IMR-90 (cell line): ENCODE measurements around the gene CYB561D1.

Experiments used
- CEBPB ChIP-seq: IDR thresholded peaks from 2 replicates; pipeline ENCODE4 v1.6.1; 2012; ENCODE audit warnings: low read depth, low read length, improper control_type of control experiment
- POLR2A ChIP-seq: IDR thresholded peaks from 2 replicates; pipeline ENCODE4 v1.6.1; 2012; ENCODE audit warnings: mild to moderate bottlenecking, low read depth, low read length
- RCOR1 ChIP-seq: IDR thresholded peaks from 2 replicates; pipeline ENCODE4 v1.6.1; 2012; ENCODE audit warnings: mild to moderate bottlenecking, low read length, improper control_type of control experiment; ENCODE audit not compliant: insufficient replicate concordance
- SMC3 ChIP-seq: fragments of 150-350 bp; IDR thresholded peaks from 2 replicates; pipeline ENCODE4 v1.6.1; 2016; ENCODE audit warnings: low read depth, mild to moderate bottlenecking, antibody characterized with exemption, low read length, moderate library complexity
- TF ChIP-seq, protein P1 (sequence below): conservative IDR thresholded peaks from 2 replicates; pipeline ENCODE4 v1.5.1; 2012; ENCODE audit warnings: mild to moderate bottlenecking, low read depth, low read length, improper control_type of control experiment

DNA sequence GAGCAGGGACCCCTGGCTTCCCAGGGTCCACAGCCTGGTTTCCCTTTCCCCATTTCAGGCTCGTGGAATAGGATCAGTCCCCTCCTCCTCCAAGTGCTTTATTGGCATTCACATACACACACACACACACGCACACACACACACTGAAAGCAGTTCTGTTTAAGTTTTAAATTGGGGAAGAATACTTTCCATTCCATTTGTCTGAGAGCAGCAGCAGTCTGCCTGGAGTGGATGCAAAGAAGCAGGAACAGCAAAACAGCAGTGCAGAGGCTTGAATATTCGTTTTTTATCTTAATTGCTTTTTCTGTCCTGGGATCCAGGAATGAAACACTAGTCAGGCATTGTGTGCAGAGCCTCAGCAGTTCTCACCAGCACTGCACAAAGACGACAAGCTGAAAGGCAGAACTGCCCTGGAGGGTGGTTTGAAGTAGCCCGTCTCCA lies 7.1 kb downstream of the CYB561D1 start:
- TF ChIP-seq POLR2A (no peak), SMC3 (no peak), RCOR1 (no peak), CEBPB (no peak)
- TF ChIP-seq, protein P1, sequence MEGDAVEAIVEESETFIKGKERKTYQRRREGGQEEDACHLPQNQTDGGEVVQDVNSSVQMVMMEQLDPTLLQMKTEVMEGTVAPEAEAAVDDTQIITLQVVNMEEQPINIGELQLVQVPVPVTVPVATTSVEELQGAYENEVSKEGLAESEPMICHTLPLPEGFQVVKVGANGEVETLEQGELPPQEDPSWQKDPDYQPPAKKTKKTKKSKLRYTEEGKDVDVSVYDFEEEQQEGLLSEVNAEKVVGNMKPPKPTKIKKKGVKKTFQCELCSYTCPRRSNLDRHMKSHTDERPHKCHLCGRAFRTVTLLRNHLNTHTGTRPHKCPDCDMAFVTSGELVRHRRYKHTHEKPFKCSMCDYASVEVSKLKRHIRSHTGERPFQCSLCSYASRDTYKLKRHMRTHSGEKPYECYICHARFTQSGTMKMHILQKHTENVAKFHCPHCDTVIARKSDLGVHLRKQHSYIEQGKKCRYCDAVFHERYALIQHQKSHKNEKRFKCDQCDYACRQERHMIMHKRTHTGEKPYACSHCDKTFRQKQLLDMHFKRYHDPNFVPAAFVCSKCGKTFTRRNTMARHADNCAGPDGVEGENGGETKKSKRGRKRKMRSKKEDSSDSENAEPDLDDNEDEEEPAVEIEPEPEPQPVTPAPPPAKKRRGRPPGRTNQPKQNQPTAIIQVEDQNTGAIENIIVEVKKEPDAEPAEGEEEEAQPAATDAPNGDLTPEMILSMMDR: no peak
